Activated T-helper 2 cell treated with anti-CD3 and anti-CD28 coated beads, Interferon-gamma antibody, Interleukin-2, Interleukin-4, amounts not matched to agents 10 μg/mL and 5 μg/mL and 100 μg/mL, durations not matched to agents 14 hours and 24 hours and 36 hours (primary cell): ENCODE measurements around the gene WBP2. TPM values are rescaled to one million over a fixed set of nuclear protein-coding genes. Genes with fewer than 3 reads are reported as not detected.

Experiments
- DNase-seq: peaks from one replicate; pipeline ENCODE4 v3.0.0; 2021; ENCODE audit warnings: low spot score
- H3K27ac Mint-ChIP-seq: one replicate; pipeline ENCODE4 v1.8.0; 2021; ENCODE audit warnings: mixed read lengths
- H3K27me3 Mint-ChIP-seq: one replicate; pipeline ENCODE4 v1.8.0; 2021; ENCODE audit warnings: low read depth, mixed read lengths
- H3K36me3 Mint-ChIP-seq: one replicate; pipeline ENCODE4 v1.8.0; 2021; ENCODE audit warnings: low read depth, mixed read lengths
- H3K4me1 Mint-ChIP-seq: one replicate; pipeline ENCODE4 v1.8.0; 2021; ENCODE audit warnings: low read depth, mixed read lengths
- H3K4me3 Mint-ChIP-seq: one replicate; pipeline ENCODE4 v1.8.0; 2021; ENCODE audit warnings: low read depth, mild to moderate bottlenecking, moderate library complexity, mixed read lengths
- H3K9me3 Mint-ChIP-seq: one replicate; pipeline ENCODE4 v1.8.0; 2021; ENCODE audit warnings: mixed read lengths
- intact Hi-C: fragments of 100-400 bp; cut with micrococcal nuclease; formaldehyde crosslinking; loops from one replicate; pipeline ENCODE4 v1.15.1; 2023
- total RNA-seq: library from RNA; stranded (reverse); gene quantifications from 2 replicates; pipeline ENCODE4 v1.2.3, GENCODE V29; 2022

Gene WBP2
- total RNA-seq, 1 donor from 2014 or later, result 80.7 TPM

GRCh38 chr17:75843577-75844529, 11.3 kb downstream of the WBP2 start, which contains the start of gene UNC13D:
Gene UNC13D (minus strand): TSS chr17:75844404. CDS start chr17:75844337, 67 bp downstream.
- no peaks in the 10 kb centered on the region for H3K9me3 Mint-ChIP-seq
- peak within 1 kb of the TSS; percentile 95 for H3K4me3 Mint-ChIP-seq
- H3K36me3 Mint-ChIP-seq, result peaks cover 45% of the 10 kb centered on the region
- peaks cover 10% of the 10 kb centered on the region for H3K4me1 Mint-ChIP-seq
- H3K27ac Mint-ChIP-seq, result peak within 1 kb of the TSS; percentile 97
- intact Hi-C loops, result loop anchor here (1.0 kb wide), 1 partner anchor 11 kb away; the partner anchor contains the start of gene WBP2
- H3K27me3 Mint-ChIP-seq, result no peaks in the 10 kb centered on the region
- peak; percentile 60 for DNase-seq

- Mint-ChIP-seq H3K9me3 (no peaks in the 10 kb centered on the region), H3K36me3 (peaks cover 46% of the 10 kb centered on the region), H3K27me3 (no peaks in the 10 kb centered on the region), H3K27ac (peak overlapping the region; percentile 84), H3K4me1 (peaks cover 7% of the 10 kb centered on the region), H3K4me3 (peak overlapping the region; percentile 95)
- peak; percentile 26 for DNase-seq
- intact Hi-C loops, result no loop called here
Measured at GRCh38 chr17:75842963-75843576, 12.1 kb downstream of the WBP2 start.

- intact Hi-C loops, result no loop called here
- DNase-seq, result no peak
- Mint-ChIP-seq H3K4me1 (peaks cover 7% of the 10 kb centered on the region), H3K9me3 (no peaks in the 10 kb centered on the region), H3K27ac (peak overlapping the region; percentile 46), H3K4me3 (peak overlapping the region; percentile 95), H3K27me3 (no peaks in the 10 kb centered on the region), H3K36me3 (peaks cover 46% of the 10 kb centered on the region)
Measured at GRCh38 chr17:75842411-75842810, 12.7 kb downstream of the WBP2 start.

DNA sequence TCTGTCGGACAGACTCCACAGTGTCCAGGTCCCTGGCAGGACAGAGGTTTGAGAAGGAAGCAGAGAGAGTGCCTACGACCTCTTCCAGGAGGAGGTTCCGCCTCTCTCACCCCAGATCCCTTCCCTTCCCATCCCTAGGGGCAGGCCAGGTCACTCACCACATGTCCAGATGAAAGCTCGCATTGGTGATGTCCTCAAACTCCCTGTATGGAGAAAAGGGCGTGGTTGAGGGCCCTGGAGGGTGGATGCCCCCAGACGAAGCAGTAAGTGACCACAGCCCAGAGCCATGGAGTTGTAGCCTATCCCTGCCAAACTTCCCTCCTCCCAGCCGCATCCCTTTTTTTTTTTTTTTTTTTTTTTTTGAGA, 14.4 kb downstream of the WBP2 start:
- no peaks in the 10 kb centered on the region for H3K27me3 Mint-ChIP-seq
- no peaks in the 10 kb centered on the region for H3K9me3 Mint-ChIP-seq
- H3K27ac Mint-ChIP-seq, result no peak overlapping the region
- peaks cover 7% of the 10 kb centered on the region for H3K4me1 Mint-ChIP-seq
- intact Hi-C loops, result no loop called here
- peaks cover 35% of the 10 kb centered on the region for H3K36me3 Mint-ChIP-seq
- DNase-seq, result no peak
- no peak overlapping the region for H3K4me3 Mint-ChIP-seq

DNA sequence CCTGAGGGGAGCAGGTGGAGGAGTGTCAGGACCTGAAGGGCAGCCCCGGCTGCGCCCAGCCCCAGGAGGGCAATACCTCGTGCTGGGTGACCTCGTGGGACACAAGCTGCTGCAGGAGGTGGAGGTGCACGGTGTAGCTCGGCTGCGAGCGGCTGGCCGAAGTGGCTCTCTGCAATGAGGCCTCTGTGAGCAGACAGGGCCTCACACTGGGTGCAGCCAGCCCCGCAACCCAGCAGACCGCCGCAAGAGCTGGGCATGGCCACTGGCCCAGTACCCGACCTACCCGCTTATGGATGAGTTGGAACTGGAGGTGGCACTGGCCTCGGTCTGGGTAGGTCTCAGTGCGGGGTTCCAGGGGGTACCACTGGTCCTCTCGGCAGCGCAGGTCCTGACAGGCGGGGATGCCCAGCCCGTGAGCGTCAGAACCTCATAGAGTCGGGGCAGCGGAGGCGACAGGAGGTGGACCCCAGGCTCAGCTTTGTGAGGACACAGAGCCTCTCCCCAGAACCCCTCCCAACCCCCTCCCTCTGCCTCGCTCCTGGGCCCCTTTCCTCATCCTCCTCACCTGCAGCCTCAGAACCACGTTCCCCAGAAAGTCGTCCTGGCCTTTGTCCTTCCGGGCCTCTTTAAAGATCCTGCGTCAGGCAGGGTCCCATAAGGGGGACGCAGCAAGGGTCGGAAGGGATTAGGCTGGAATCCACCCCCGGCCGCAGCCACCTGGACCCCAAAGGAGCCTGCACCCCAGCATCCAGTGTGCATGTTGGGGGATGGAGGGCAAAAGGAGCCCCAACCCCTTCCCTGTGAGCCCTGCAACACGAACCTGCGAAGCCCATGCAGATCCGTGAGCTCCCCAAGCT, 15.0 kb downstream of the WBP2 start:
- Mint-ChIP-seq H3K4me3 (no peak overlapping the region), H3K9me3 (no peaks in the 10 kb centered on the region), H3K4me1 (peaks cover 3% of the 10 kb centered on the region), H3K27ac (no peak overlapping the region), H3K27me3 (no peaks in the 10 kb centered on the region), H3K36me3 (peaks cover 31% of the 10 kb centered on the region)
- no peak for DNase-seq
- intact Hi-C loops, result no loop called here

DNA sequence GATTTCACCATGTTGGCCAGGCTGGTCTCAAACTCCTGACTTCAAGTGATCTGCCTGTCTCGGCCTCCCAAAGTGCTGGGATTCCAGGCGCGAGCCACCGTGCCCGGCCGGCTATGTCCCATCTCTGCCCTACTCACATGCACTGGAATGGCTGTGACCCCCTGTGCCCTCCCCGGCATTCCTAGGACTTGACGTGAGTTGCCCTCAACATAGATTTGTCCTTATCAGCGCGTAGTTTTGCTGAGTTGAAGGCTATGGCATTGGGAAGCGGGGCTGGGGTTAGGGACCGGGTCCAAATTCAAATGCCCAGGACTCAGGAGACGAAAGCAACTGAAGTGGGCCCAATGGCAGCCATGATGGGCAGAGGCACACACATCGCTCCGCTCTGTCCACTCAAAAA, 16.7 kb downstream of the WBP2 start:
- no peaks in the 10 kb centered on the region for H3K27me3 Mint-ChIP-seq
- no peak overlapping the region for H3K27ac Mint-ChIP-seq
- DNase-seq, result no peak
- peaks cover 47% of the 10 kb centered on the region for H3K36me3 Mint-ChIP-seq
- H3K4me3 Mint-ChIP-seq, result no peak overlapping the region
- intact Hi-C loops, result no loop called here
- peaks cover 13% of the 10 kb centered on the region for H3K4me1 Mint-ChIP-seq
- H3K9me3 Mint-ChIP-seq, result no peaks in the 10 kb centered on the region

- intact Hi-C loops, result no loop called here
- no peak for DNase-seq
- peaks cover 47% of the 10 kb centered on the region for H3K36me3 Mint-ChIP-seq
- no peak overlapping the region for H3K4me3 Mint-ChIP-seq
- no peaks in the 10 kb centered on the region for H3K9me3 Mint-ChIP-seq
- H3K4me1 Mint-ChIP-seq, result peaks cover 18% of the 10 kb centered on the region
- H3K27ac Mint-ChIP-seq, result peak overlapping the region; percentile 17
- no peaks in the 10 kb centered on the region for H3K27me3 Mint-ChIP-seq
Measured at GRCh38 chr17:75837899-75838298, 17.2 kb downstream of the WBP2 start.

DNA sequence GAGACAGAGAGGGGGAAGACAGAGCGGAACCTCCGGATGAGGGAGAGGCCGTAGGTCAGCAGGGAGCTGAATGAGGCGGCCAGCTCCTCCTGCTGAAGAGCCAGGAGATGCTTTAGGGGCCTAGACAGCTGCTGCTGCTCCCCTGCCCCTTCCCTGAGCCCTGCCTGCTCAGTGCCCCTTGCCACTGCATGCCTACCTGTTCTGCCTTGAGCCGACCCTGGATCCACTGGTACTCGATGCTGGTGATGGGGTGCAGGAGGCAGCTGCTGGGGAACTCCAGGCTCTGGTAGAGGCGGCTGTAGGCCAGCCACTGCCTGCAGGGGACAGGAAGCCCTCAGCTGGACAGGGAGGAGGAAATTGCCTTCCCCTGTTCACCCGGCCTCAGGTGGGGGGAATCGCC, 18.5 kb downstream of the WBP2 start:
- H3K27ac Mint-ChIP-seq, result no peak overlapping the region
- H3K9me3 Mint-ChIP-seq, result no peaks in the 10 kb centered on the region
- intact Hi-C loops, result no loop called here
- no peaks in the 10 kb centered on the region for H3K27me3 Mint-ChIP-seq
- H3K4me3 Mint-ChIP-seq, result no peak overlapping the region
- no peak for DNase-seq
- H3K36me3 Mint-ChIP-seq, result peaks cover 50% of the 10 kb centered on the region
- H3K4me1 Mint-ChIP-seq, result peaks cover 27% of the 10 kb centered on the region

- H3K27ac Mint-ChIP-seq, result no peak overlapping the region
- H3K4me1 Mint-ChIP-seq, result peaks cover 27% of the 10 kb centered on the region
- intact Hi-C loops, result no loop called here
- peaks cover 56% of the 10 kb centered on the region for H3K36me3 Mint-ChIP-seq
- H3K9me3 Mint-ChIP-seq, result no peaks in the 10 kb centered on the region
- no peak overlapping the region for H3K4me3 Mint-ChIP-seq
- H3K27me3 Mint-ChIP-seq, result no peaks in the 10 kb centered on the region
- DNase-seq, result no peak
Measured at GRCh38 chr17:75835654-75835987, 19.5 kb downstream of the WBP2 start.

- H3K4me3 Mint-ChIP-seq, result no peak overlapping the region
Measured at GRCh38 chr17:75834928-75835653, 20.0 kb downstream of the WBP2 start.

DNA sequence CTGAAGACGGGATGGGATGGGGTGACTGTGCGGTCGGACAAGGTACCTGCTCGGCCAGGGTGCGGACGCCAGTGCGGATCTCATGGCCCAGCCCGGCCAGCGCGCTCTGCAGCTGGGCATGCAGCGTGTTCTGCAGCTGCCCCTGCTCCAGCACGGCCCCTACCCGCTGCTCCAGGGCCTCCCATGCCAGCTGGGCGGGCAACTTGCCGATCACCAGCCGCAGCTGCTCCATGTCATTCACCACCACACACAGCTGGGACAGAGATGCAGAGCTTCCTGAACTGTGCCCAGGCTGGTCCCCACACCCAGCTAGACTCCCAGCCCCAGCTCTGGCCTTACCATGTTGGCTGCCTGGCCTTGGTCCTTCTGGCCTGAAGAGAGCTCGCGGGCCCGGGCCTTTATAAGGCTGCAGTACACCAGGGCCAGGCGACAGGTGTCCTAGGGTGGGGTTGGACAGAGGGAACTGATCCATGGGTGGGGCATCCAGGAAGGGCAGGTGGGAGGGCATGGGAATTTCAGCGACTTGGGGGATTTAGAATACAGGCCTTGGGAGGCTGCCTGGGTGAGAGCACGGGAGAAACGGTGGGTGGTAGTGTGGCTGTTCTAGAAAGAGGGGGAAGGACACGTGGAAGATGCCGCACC, 20.7 kb downstream of the WBP2 start:
- Mint-ChIP-seq H3K27ac (no peak overlapping the region), H3K9me3 (no peaks in the 10 kb centered on the region), H3K4me3 (no peak overlapping the region), H3K27me3 (no peaks in the 10 kb centered on the region), H3K36me3 (peaks cover 55% of the 10 kb centered on the region), H3K4me1 (peaks cover 27% of the 10 kb centered on the region)
- intact Hi-C loops, result no loop called here
- no peak for DNase-seq

More at GRCh38 chr17:75834928-75835653, 20.0 kb downstream of the WBP2 start:
- no peak for DNase-seq
- Mint-ChIP-seq H3K9me3 (no peaks in the 10 kb centered on the region), H3K36me3 (peaks cover 54% of the 10 kb centered on the region), H3K4me1 (peaks cover 27% of the 10 kb centered on the region), H3K27ac (no peak overlapping the region), H3K27me3 (no peaks in the 10 kb centered on the region)
- intact Hi-C loops, result no loop called here
